ENCODE results near the gene GARNL3. TPM values are rescaled to one million over a fixed set of nuclear protein-coding genes. Genes with fewer than 3 reads are reported as not detected.

Gene GARNL3
- total RNA-seq, 1 donor from 2014 or later: 19.7 TPM

DNA sequence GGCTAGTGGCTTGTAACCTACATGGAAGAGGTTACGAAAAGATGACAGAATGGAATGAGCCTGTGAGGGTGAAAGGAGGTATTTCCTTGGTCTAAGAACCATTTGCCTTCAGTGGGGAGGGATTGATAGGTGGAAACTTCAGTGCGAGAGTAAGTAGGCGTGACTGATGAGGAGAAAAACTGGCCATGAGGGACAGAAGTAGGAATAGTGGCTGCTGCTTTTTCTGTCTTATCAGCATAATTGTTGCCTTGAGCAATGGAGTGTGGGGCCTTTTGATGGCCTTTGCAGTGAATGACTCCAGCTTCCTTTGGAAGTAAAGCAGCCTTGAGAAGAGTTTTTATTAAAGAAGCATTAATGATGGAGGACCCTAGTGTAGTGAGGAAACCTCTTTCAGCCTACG lies 150.6 kb downstream of the GARNL3 start:
- TF ChIP-seq, protein P1, sequence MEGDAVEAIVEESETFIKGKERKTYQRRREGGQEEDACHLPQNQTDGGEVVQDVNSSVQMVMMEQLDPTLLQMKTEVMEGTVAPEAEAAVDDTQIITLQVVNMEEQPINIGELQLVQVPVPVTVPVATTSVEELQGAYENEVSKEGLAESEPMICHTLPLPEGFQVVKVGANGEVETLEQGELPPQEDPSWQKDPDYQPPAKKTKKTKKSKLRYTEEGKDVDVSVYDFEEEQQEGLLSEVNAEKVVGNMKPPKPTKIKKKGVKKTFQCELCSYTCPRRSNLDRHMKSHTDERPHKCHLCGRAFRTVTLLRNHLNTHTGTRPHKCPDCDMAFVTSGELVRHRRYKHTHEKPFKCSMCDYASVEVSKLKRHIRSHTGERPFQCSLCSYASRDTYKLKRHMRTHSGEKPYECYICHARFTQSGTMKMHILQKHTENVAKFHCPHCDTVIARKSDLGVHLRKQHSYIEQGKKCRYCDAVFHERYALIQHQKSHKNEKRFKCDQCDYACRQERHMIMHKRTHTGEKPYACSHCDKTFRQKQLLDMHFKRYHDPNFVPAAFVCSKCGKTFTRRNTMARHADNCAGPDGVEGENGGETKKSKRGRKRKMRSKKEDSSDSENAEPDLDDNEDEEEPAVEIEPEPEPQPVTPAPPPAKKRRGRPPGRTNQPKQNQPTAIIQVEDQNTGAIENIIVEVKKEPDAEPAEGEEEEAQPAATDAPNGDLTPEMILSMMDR (conservative IDR thresholded peaks at IDR 0.05): no peak
- Mint-ChIP-seq H3K4me3 (peak overlapping the region; percentile 6), H3K27me3 (no peaks in the 10 kb centered on the region), H3K36me3 (peaks cover 14% of the 10 kb centered on the region), H3K9me3 (no peaks in the 10 kb centered on the region), H3K4me1 (ENCODE audit: unreplicated experiment) (peaks cover 10% of the 10 kb centered on the region), H3K27ac (peak overlapping the region; percentile 26)
- no peak for DNase-seq (ENCODE audit: extremely low spot score, unreplicated experiment)

- Mint-ChIP-seq H3K27me3 (no peaks in the 10 kb centered on the region), H3K36me3 (peaks cover 14% of the 10 kb centered on the region), H3K9me3 (no peaks in the 10 kb centered on the region), H3K4me1 (ENCODE audit: unreplicated experiment) (peaks cover 10% of the 10 kb centered on the region), H3K27ac (no peak overlapping the region), H3K4me3 (no peak overlapping the region)
- no peak for DNase-seq (ENCODE audit: extremely low spot score, unreplicated experiment)
- TF ChIP-seq, protein P1 (conservative IDR thresholded peaks at IDR 0.05): no peak
These were observed 151.1 kb downstream of the GARNL3 start for GRCh38 chr9:127415657-127416056.

DNA sequence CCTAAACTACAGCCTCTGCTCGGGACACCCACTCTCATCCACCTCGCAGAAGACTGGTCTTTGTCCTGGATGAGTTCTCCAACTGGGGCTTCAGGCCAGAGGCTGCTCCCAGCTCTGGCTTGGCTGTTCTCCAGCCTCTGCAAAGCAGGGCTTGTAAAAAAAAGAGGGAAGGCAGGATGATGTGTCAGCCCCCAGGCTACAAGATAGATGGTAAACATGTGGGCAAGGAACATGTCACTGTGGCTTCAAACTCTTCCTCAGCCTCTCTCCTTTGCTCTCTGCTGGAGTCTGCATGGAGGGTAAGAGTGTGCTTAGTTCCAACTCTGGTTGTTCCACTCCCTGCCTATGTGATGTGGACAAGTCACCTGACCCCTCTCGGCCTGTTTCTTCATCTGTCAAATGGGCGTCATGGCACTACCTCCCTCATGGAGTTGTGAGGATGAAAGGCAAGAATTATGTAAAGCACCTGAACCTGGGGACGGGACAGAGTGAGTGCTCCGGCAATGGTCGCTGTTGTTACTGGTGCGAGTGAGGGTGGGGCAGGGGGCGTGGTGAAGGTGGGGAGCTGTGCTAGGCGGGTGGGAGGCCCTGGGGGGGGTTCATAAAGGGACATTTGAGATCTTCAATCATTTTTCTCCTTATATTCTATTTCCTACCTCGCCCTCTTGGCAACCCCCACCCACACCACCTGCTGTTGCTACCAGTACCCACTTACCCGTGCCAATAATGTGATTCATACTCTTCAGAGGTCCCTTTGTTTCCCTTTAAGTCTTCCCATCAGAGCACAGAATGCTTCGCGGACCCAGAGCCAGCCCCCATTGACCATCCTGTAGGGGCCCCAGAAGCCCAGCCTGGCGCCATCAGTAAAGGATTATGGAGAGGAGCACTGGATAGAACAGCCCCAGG lies 152.8 kb downstream of the GARNL3 start:
- no peak for DNase-seq (ENCODE audit: extremely low spot score, unreplicated experiment)
- Mint-ChIP-seq H3K27ac (peak overlapping the region; percentile 85), H3K27me3 (no peaks in the 10 kb centered on the region), H3K4me1 (ENCODE audit: unreplicated experiment) (peaks cover 12% of the 10 kb centered on the region), H3K9me3 (no peaks in the 10 kb centered on the region), H3K36me3 (peaks cover 14% of the 10 kb centered on the region), H3K4me3 (peak overlapping the region; percentile 62)
- TF ChIP-seq, protein P1 (conservative IDR thresholded peaks at IDR 0.05): no peak

DNA sequence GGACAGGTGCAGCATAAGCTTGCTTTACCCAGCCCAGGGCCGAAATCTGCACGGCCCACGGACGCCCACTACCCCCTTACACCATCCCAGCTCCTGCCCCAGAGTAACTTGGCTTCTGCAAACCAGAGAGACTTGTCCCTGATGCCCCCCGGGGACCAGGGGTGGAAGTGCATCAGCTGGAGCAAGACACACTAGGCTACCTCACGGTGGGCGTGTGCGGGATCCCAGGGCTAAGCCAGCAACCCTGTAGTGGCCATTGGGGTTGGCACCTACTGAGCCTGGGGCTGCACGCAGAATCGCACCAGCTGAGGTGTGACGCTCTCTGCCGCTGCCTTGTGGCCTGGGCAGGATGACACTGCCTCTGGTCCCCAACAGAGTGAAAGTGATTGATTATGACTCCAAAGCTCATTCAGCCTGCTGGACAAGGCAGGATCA lies 153.5 kb downstream of the GARNL3 start:
- Mint-ChIP-seq H3K4me1 (ENCODE audit: unreplicated experiment) (peaks cover 19% of the 10 kb centered on the region), H3K27ac (peak overlapping the region; percentile 85), H3K27me3 (no peaks in the 10 kb centered on the region), H3K36me3 (peaks cover 14% of the 10 kb centered on the region), H3K9me3 (no peaks in the 10 kb centered on the region), H3K4me3 (peak overlapping the region; percentile 45)
- TF ChIP-seq, protein P1 (conservative IDR thresholded peaks at IDR 0.05): peak; percentile 42
- DNase-seq (ENCODE audit: extremely low spot score, unreplicated experiment): no peak

GRCh38 chr9:127419348-127419747 lies 154.8 kb downstream of the GARNL3 start:
- Mint-ChIP-seq H3K4me1 (ENCODE audit: unreplicated experiment) (peaks cover 27% of the 10 kb centered on the region), H3K36me3 (peaks cover 6% of the 10 kb centered on the region), H3K27me3 (no peaks in the 10 kb centered on the region), H3K4me3 (peak overlapping the region; percentile 59), H3K27ac (peak overlapping the region; percentile 85), H3K9me3 (no peaks in the 10 kb centered on the region)
- DNase-seq (ENCODE audit: extremely low spot score, unreplicated experiment): no peak
- TF ChIP-seq, protein P1 (conservative IDR thresholded peaks at IDR 0.05): no peak

Data from type B pancreatic cell (in vitro differentiated cells).